SK-N-SH (cell line): ENCODE data around the gene INPP5B. TPM values are rescaled to one million over a fixed set of nuclear protein-coding genes. Genes with fewer than 3 reads are reported as not detected.

ENCODE experiments used
- CTCF ChIA-PET: fragments of 300-600, 350-600 bp; formaldehyde crosslinking; extraction: SDS; loops from one replicate; lab custom pipeline; 2021; lab: Yijun Ruan, JAX
- POLR2A ChIA-PET: fragments of 350-600 bp; sonication (Branson Sonifier 250); formaldehyde crosslinking; extraction: SDS; loops from one replicate; lab custom pipeline; 2020; ENCODE audit warnings: antibody characterized with exemption, inconsistent platforms; lab: Yijun Ruan, JAX
- DNase-seq: peaks from one replicate; pipeline ENCODE4 v3.0.0; 2012
- H2AFZ ChIP-seq: fragments of 200-600 bp; sonication (generic); 2 replicates; pipeline ENCODE4 v1.8.1; 2016; ENCODE audit warnings: antibody characterized with exemption, mild to moderate bottlenecking, low read depth
- H3F3A ChIP-seq: fragments of 200-600 bp; sonication (generic); replicated peaks from 2 replicates; pipeline ENCODE3; 2016; ENCODE audit warnings: antibody characterized with exemption, mild to moderate bottlenecking; ENCODE audit not compliant: insufficient read depth
- H3K27ac ChIP-seq, 2 experiments: fragments of 200-500 bp in 1 of 2; fragments of 200-600 bp in 1 of 2; sonication (Bioruptor generic) in 1 of 2; sonication (generic), shearing (Covaris generic) in 1 of 2; 2 replicates each; pipeline versions ENCODE4 v1.5.1 to v1.6.1; 2014 to 2016; ENCODE audit warnings: low read depth in 2 of 2, inconsistent platforms in 1 of 2, low read length in 1 of 2, mild to moderate bottlenecking in 1 of 2, mixed read lengths in 1 of 2
- H3K27me3 ChIP-seq: fragments of 200-600 bp; sonication (generic), shearing (Covaris generic); 2 replicates; pipeline ENCODE4 v1.6.1; 2016; ENCODE audit warnings: mixed run types; ENCODE audit not compliant: insufficient read depth
- H3K36me3 ChIP-seq, 2 experiments: fragments of 200-500 bp in 1 of 2; fragments of 200-600 bp in 1 of 2; sonication (Bioruptor generic) in 1 of 2; sonication (generic) in 1 of 2; replicated peaks in 1 of 2; 2 replicates each; pipeline versions ENCODE3 to v1.5.1; 2014 to 2016; ENCODE audit warnings: low read length in 1 of 2, mild to moderate bottlenecking in 1 of 2; ENCODE audit not compliant: insufficient read depth in 2 of 2, control insufficient read depth in 1 of 2
- H3K4me1 ChIP-seq, 2 experiments: fragments of 200-500 bp in 1 of 2; fragments of 200-600 bp in 1 of 2; sonication (Bioruptor generic) in 1 of 2; sonication (generic), shearing (Covaris generic) in 1 of 2; 2 replicates each; pipeline versions ENCODE4 v1.5.1 to v1.6.1; 2014 to 2016; ENCODE audit warnings: low read depth in 1 of 2, low read length in 1 of 2, mixed run types in 1 of 2; ENCODE audit not compliant: insufficient read depth in 2 of 2, control insufficient read depth in 1 of 2
- H3K4me2 ChIP-seq: fragments of 200-600 bp; sonication (generic), shearing (Covaris generic); 2 replicates; pipeline ENCODE4 v1.6.1; 2017; ENCODE audit warnings: mixed run types
- H3K4me3 ChIP-seq, 2 experiments: fragments of 200-500 bp in 1 of 2; fragments of 200-600 bp in 1 of 2; sonication (Bioruptor generic) in 1 of 2; sonication (generic), shearing (Covaris generic) in 1 of 2; 2 replicates each; pipeline versions ENCODE4 v1.5.1 to v1.8.1; 2014 to 2016; ENCODE audit warnings: low read depth in 2 of 2, inconsistent platforms in 1 of 2, low read length in 1 of 2, mild to moderate bottlenecking in 1 of 2, mixed read lengths in 1 of 2, moderate library complexity in 1 of 2
- H3K79me2 ChIP-seq: fragments of 200-600 bp; sonication (generic); 2 replicates; pipeline ENCODE4 v1.8.1; 2017; ENCODE audit warnings: mild to moderate bottlenecking; ENCODE audit not compliant: insufficient read depth
- H3K9ac ChIP-seq: fragments of 200-600 bp; sonication (generic); 2 replicates; pipeline ENCODE4 v1.6.1; 2017; ENCODE audit warnings: mixed run types
- H3K9me2 ChIP-seq: fragments of 200-600 bp; sonication (generic); 2 replicates; pipeline ENCODE4 v1.6.1; 2017; ENCODE audit warnings: mixed run types
- H3K9me3 ChIP-seq: fragments of 200-600 bp; sonication (generic); 2 replicates; pipeline ENCODE4 v1.6.1; 2017; ENCODE audit warnings: mixed run types, mild to moderate bottlenecking, moderate library complexity
- H4K20me1 ChIP-seq: fragments of 200-600 bp; sonication (generic); 2 replicates; pipeline ENCODE4 v1.6.1; 2017; ENCODE audit warnings: mild to moderate bottlenecking, mixed run types; ENCODE audit not compliant: insufficient read depth
- CTCF ChIP-seq: fragments of 200-600 bp; sonication (generic); IDR thresholded peaks from 2 replicates; pipeline ENCODE4 v1.6.1; 2017; ENCODE audit warnings: antibody characterized with exemption, mild to moderate bottlenecking, moderate library complexity
- EP300 ChIP-seq, 2 experiments: IDR thresholded peaks; 2 replicates each; pipeline versions ENCODE4 v1.4.0 to v1.6.1; 2012; ENCODE audit warnings: borderline replicate concordance in 1 of 2, low read depth in 1 of 2, low read length in 1 of 2
- FOXJ3 ChIP-seq: sonication (generic); formaldehyde crosslinking; IDR thresholded peaks from 2 replicates; pipeline ENCODE4 v1.5.1; 2020; ENCODE audit warnings: mild to moderate bottlenecking, missing genetic modification reagents
- GABPA ChIP-seq: IDR thresholded peaks from 2 replicates; pipeline ENCODE4 v1.4.0; 2012; ENCODE audit warnings: low read depth, mild to moderate bottlenecking
- GATA2 ChIP-seq: sonication (generic); formaldehyde crosslinking; IDR thresholded peaks from 2 replicates; pipeline ENCODE4 v1.5.0; 2020; ENCODE audit warnings: mild to moderate bottlenecking, missing genetic modification reagents
- MXI1 ChIP-seq: IDR thresholded peaks from 2 replicates; pipeline ENCODE4 v1.6.1; 2012; ENCODE audit warnings: mild to moderate bottlenecking, low read depth, low read length, improper control_type of control experiment
- RAD21 ChIP-seq: IDR thresholded peaks from 2 replicates; pipeline ENCODE4 v1.6.1; 2012; ENCODE audit warnings: mild to moderate bottlenecking, low read length
- REST ChIP-seq: IDR thresholded peaks from 2 replicates; pipeline ENCODE4 v1.6.1; 2012; ENCODE audit warnings: mild to moderate bottlenecking, low read depth, low read length, moderate library complexity
- SIN3A ChIP-seq: IDR thresholded peaks from 2 replicates; pipeline ENCODE4 v1.6.1; 2012; ENCODE audit warnings: low read depth, mild to moderate bottlenecking, low read length, moderate library complexity, borderline replicate concordance
- SMC3 ChIP-seq: IDR thresholded peaks from 2 replicates; pipeline ENCODE4 v1.6.1; 2012; ENCODE audit warnings: low read depth, low read length, improper control_type of control experiment
- WGBS: methylation state at CpG from one replicate; pipeline ENCODE4 v1.1.6; 2017; ENCODE audit warnings: low lambda C conversion rate; 5-methylcytosine and 5-hydroxymethylcytosine counted together
- polyA plus RNA-seq, 3 experiments: library from polyadenylated mRNA; depleted of rRNA; stranded (reverse); fragments of >200 nt; gene quantifications; 2 replicates each; pipeline ENCODE4 v1.2.3, GENCODE V29; 2012
- TF ChIP-seq, protein P1 (sequence below): IDR thresholded peaks from 2 replicates; pipeline ENCODE4 v1.4.0; 2012; ENCODE audit warnings: low read depth, borderline replicate concordance

The INPP5B gene
- polyA plus RNA-seq, 1 of the 3 experiments (the other 2 are of a cell fraction), result 10.5 TPM

DNA sequence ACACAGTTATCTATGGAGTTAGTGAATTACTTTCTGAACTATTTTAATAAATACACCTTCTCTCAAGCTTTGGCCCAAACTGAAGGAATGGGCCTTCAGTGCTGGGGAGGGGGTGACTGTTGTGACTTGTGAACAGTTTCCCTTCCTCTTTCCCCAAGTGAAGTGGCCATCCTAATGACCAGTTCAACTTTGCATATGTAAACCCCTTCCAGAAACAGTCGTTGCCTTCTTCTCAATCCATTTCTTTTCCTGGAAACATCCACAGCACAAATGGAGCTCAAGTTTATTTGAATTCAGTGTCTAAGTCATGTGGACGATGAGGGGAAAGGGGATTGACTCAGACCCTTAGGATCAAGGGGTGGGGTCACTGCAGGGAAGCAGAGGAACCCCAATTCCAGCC, 1.3 kb upstream of the INPP5B start (continued):
- no peak for TF ChIP-seq REST

GRCh38 chr1:37947364-37947763, 511 bp upstream of the INPP5B start:
- Histone ChIP-seq H3K9ac (peak overlapping the region; percentile 78; the same call in 1 of the 2 replicates), H3K9me2 (no peaks in the 10 kb centered on the region), H3K79me2 (peaks cover 9% of the 10 kb centered on the region; the same call in 1 of the 2 replicates), H3K27me3 (no peaks in the 10 kb centered on the region), H4K20me1 (no peaks in the 10 kb centered on the region), H3K4me3 (no peak overlapping the region), H3K4me1 (peaks cover 0 to 9% of the 10 kb centered on the region in 2 experiments; a peak in 1 of 4 replicates), H2AFZ (peak overlapping the region; percentile 94), H3K27ac (peak overlapping the region; percentile 24 to 74; a peak in 2 of 4 replicates), H3K4me2 (peak overlapping the region; percentile 80), H3F3A (no peaks in the 10 kb centered on the region), H3K9me3 (no peaks in the 10 kb centered on the region), H3K36me3 (no peaks in the 10 kb centered on the region)
- DNase-seq, result no peak
- POLR2A ChIA-PET, result interaction anchor here (1.5 kb wide), 1 partner anchor 139 kb away, joined by 4 read pairs; the partner anchor contains the start of gene YRDC
- CTCF ChIA-PET, result interaction anchor here (0.9 to 1.7 kb wide), 5 partner anchors 9 to 42 kb away, joined by 3 to 4 read pairs (median 3); partner anchors contain the start of gene SF3A3
- no peak for TF ChIP-seq FOXJ3 (CRISPR knock-in tag)
- TF ChIP-seq GABPA, result no peak
- TF ChIP-seq, protein P1, sequence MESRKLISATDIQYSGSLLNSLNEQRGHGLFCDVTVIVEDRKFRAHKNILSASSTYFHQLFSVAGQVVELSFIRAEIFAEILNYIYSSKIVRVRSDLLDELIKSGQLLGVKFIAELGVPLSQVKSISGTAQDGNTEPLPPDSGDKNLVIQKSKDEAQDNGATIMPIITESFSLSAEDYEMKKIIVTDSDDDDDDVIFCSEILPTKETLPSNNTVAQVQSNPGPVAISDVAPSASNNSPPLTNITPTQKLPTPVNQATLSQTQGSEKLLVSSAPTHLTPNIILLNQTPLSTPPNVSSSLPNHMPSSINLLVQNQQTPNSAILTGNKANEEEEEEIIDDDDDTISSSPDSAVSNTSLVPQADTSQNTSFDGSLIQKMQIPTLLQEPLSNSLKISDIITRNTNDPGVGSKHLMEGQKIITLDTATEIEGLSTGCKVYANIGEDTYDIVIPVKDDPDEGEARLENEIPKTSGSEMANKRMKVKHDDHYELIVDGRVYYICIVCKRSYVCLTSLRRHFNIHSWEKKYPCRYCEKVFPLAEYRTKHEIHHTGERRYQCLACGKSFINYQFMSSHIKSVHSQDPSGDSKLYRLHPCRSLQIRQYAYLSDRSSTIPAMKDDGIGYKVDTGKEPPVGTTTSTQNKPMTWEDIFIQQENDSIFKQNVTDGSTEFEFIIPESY, result no peak
- 85% methylated on average over 6 of the region's 6 CpGs for WGBS

GRCh38 chr1:37945743-37946702, 830 bp downstream of the INPP5B start:
- Histone ChIP-seq H3K9ac (peak overlapping the region; percentile 78), H3K79me2 (peaks cover 9% of the 10 kb centered on the region; the same call in 1 of the 2 replicates), H3K4me3 (peak overlapping the region; percentile 65 to 78), H3K27me3 (no peaks in the 10 kb centered on the region), H2AFZ (peak overlapping the region; percentile 42), H3K9me2 (no peaks in the 10 kb centered on the region), H4K20me1 (no peaks in the 10 kb centered on the region), H3F3A (no peaks in the 10 kb centered on the region), H3K9me3 (no peaks in the 10 kb centered on the region), H3K27ac (peak overlapping the region; percentile 48 to 74), H3K4me1 (peaks cover 0 to 9% of the 10 kb centered on the region in 2 experiments; a peak in 1 of 4 replicates), H3K4me2 (peak overlapping the region; percentile 80), H3K36me3 (peaks cover 0 to under 1% of the 10 kb centered on the region in 2 experiments)
- CTCF ChIA-PET, result interaction anchor here (1.2 to 1.6 kb wide), 2 partner anchors 8 to 24 kb away, joined by 3 to 4 read pairs; no protein-coding TSS in a partner anchor
- 66% methylated on average over 21 of the region's 23 CpGs for WGBS
- peak; percentile 59 for DNase-seq
- POLR2A ChIA-PET, result no interaction called here
- TF ChIP-seq MXI1 (no peak), SIN3A (no peak), EP300 (IDR thresholded peaks at IDR 0.05; ENCODE audit: borderline replicate concordance in 1 of 2, low read depth in 1 of 2, low read length in 1 of 2) (no peak), GATA2 (CRISPR knock-in tag) (no peak), CTCF (no peak), SMC3 (no peak), RAD21 (no peak)
- TF ChIP-seq, protein P1, result no peak
